Endothelial cell (in vitro differentiated cells): Measurements from ENCODE around the gene CFAP410. TPM values are rescaled to one million over a fixed set of nuclear protein-coding genes. Genes with fewer than 3 reads are reported as not detected.

Experiments
- DNase-seq: peaks from one replicate; pipeline ENCODE4 v3.0.0; 2021; ENCODE audit warnings: low spot score
- H3K27ac Mint-ChIP-seq: one replicate; pipeline ENCODE4 v1.8.0; 2021; ENCODE audit warnings: mixed read lengths, inconsistent platforms; ENCODE audit not compliant: unreplicated experiment
- H3K27me3 Mint-ChIP-seq: one replicate; pipeline ENCODE4 v1.8.0; 2021; ENCODE audit warnings: mild to moderate bottlenecking, moderate library complexity, mixed read lengths, inconsistent platforms; ENCODE audit not compliant: unreplicated experiment
- H3K36me3 Mint-ChIP-seq: one replicate; pipeline ENCODE4 v1.8.0; 2021; ENCODE audit warnings: mild to moderate bottlenecking, low read depth, mixed read lengths, inconsistent platforms; ENCODE audit not compliant: unreplicated experiment
- H3K4me1 Mint-ChIP-seq: one replicate; pipeline ENCODE4 v1.8.0; 2021; ENCODE audit warnings: mild to moderate bottlenecking, mixed read lengths, inconsistent platforms; ENCODE audit not compliant: unreplicated experiment
- H3K4me3 Mint-ChIP-seq: one replicate; pipeline ENCODE4 v1.8.0; 2021; ENCODE audit warnings: mild to moderate bottlenecking, mixed read lengths, inconsistent platforms; ENCODE audit not compliant: unreplicated experiment
- H3K9me3 Mint-ChIP-seq: one replicate; pipeline ENCODE4 v1.8.0; 2021; ENCODE audit warnings: mixed read lengths, inconsistent platforms; ENCODE audit not compliant: unreplicated experiment
- CTCF ChIP-seq: fragments of 200-600 bp; sonication (generic); IDR thresholded peaks from one replicate; pipeline ENCODE4 v1.5.0; 2021; ENCODE audit warnings: antibody characterized with exemption; ENCODE audit not compliant: unreplicated experiment
- total RNA-seq: library from RNA; stranded (reverse); fragmentation: NEBNext Ultra II Directional; extraction: Animal tissue kit (Norgen Biotek cat#: 25700); gene quantifications from one replicate; pipeline ENCODE4 v1.2.1, GENCODE V29; 2021; ENCODE audit not compliant: unreplicated experiment

The CFAP410 gene
- total RNA-seq, 1 donor from 2014 or later, result 12.2 TPM

GRCh38 chr21:44327603-44327974 is 11.6 kb downstream of the CFAP410 start:
- Mint-ChIP-seq H3K27me3 (peaks cover 15% of the 10 kb centered on the region), H3K36me3 (peaks cover 3% of the 10 kb centered on the region), H3K27ac (no peak overlapping the region), H3K9me3 (no peaks in the 10 kb centered on the region), H3K4me3 (no peak overlapping the region), H3K4me1 (no peaks in the 10 kb centered on the region)
- TF ChIP-seq CTCF, result no peak
- DNase-seq, result no peak

GRCh38 chr21:44326716-44327602 is 12.2 kb downstream of the CFAP410 start:
- H3K4me1 Mint-ChIP-seq, result no peaks in the 10 kb centered on the region
- DNase-seq, result no peak
- no peak overlapping the region for H3K27ac Mint-ChIP-seq
- H3K36me3 Mint-ChIP-seq, result peaks cover 3% of the 10 kb centered on the region
- H3K9me3 Mint-ChIP-seq, result no peaks in the 10 kb centered on the region
- TF ChIP-seq CTCF, result no peak
- peaks cover 13% of the 10 kb centered on the region for H3K27me3 Mint-ChIP-seq
- no peak overlapping the region for H3K4me3 Mint-ChIP-seq

- no peak overlapping the region for H3K4me3 Mint-ChIP-seq
- no peak for TF ChIP-seq CTCF
- peaks cover 3% of the 10 kb centered on the region for H3K36me3 Mint-ChIP-seq
- DNase-seq, result no peak
- no peaks in the 10 kb centered on the region for H3K9me3 Mint-ChIP-seq
- no peak overlapping the region for H3K27ac Mint-ChIP-seq
- no peaks in the 10 kb centered on the region for H3K4me1 Mint-ChIP-seq
- H3K27me3 Mint-ChIP-seq, result peaks cover 10% of the 10 kb centered on the region
Observed at GRCh38 chr21:44326272-44326647, 12.9 kb downstream of the CFAP410 start.

- H3K4me1 Mint-ChIP-seq, result no peaks in the 10 kb centered on the region
Observed at GRCh38 chr21:44325386-44326271, 13.6 kb downstream of the CFAP410 start.

More at GRCh38 chr21:44325386-44326271, 13.6 kb downstream of the CFAP410 start:
- DNase-seq, result no peak
- H3K9me3 Mint-ChIP-seq, result no peaks in the 10 kb centered on the region
- no peak overlapping the region for H3K27ac Mint-ChIP-seq
- no peak for TF ChIP-seq CTCF
- H3K27me3 Mint-ChIP-seq, result peaks cover 10% of the 10 kb centered on the region
- H3K4me3 Mint-ChIP-seq, result no peak overlapping the region
- H3K36me3 Mint-ChIP-seq, result peaks cover 3% of the 10 kb centered on the region
